Activated CD8-positive, alpha-beta memory T cell treated with anti-CD3 and anti-CD28 coated beads, Interleukin-2, amount 50 U/mL, for 48 hours (primary cell): ENCODE measurements around the gene PLAAT3.
"Not testable (repeated sequence)": the region's sequence is repeated elsewhere in the genome, so short reads cannot be mapped to it uniquely, and the experiment has no call there.

ENCODE experiments used
- DNase-seq: peaks from one replicate; pipeline ENCODE4 v3.0.0-alpha.2; 2020

PLAAT3 gene

GRCh38 chr11:63564784-63565350, 49.4 kb downstream of the PLAAT3 start:
- no peak for DNase-seq

DNA sequence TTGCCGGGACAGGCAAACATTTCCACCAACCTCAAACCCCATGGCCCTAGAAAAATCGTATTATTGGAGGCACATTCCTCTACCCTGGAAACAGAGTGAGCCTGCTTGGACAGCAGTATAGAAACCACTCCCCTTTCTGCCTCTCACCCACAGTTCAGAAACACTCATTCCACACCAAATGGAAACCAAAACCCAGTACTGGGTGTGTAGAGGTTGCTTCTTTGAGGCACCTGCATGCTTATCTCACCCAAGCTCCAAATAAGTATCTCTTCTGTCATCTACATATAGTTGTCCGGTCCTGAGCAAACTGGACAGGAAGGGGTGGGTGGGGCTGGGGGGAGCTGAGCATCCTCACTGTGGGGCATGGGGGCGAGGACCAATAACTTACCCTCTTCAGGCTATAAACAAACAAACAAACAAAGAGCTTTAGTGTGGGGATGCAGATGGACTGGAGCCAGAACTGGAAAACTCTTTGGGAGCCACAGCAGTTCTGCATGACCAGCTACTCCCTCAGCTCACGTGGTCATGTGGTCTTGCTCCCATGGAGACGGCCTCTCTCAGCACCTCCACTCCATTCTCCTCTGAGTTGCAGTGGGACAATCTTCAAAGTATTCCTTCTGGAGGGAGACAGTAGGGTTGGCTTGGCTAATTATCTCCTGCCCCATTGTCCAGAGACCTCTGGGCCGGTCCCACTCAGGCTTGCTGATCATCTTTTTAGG, 50.0 kb downstream of the PLAAT3 start:
- no peak for DNase-seq

DNA sequence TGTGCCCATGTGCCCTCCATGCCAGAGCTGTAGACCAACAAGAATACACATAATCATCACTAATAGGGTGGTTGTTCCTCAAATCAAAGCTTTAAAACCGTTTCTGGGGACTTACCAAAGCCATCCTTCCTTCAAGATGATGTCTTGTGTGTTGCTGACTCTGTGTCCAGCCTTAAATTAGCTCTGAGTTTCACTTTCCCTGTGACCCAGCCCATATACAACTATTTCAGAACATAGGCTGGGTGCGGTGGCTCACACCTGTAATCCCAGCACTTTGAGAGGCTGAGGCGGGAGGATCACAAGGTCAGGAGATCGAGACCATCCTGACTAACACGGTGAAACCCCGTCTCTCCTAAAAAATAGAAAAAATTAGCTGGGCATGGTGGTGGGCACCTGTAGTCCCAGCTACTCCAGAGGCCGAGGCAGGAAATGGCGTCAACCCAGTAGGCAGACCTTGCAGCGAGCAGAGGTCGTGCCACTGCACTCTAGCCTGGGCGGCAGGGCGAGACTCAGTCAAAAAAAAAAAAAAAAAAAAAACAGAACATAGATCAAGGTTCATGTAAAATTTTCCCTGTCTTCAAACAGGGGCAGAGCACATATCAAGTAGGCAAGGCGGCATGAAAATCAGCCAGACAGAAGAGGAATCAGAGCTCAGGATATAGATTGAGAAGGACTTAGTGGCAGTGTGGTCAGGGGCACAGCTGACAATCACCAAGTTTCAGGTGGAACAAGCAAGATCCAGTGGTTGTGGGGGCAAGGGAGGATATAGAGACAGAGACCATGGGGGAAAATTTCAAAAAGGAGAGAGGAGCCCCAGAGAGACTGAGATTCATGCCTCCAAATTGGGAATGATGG, 50.8 kb downstream of the PLAAT3 start, which contains the start of gene PLAAT2:
PLAAT2 (minus strand) TSS at position 179 of the 855 bp plus-strand sequence; CDS start at position 124, 55 bp downstream.
- no peak for DNase-seq

DNA sequence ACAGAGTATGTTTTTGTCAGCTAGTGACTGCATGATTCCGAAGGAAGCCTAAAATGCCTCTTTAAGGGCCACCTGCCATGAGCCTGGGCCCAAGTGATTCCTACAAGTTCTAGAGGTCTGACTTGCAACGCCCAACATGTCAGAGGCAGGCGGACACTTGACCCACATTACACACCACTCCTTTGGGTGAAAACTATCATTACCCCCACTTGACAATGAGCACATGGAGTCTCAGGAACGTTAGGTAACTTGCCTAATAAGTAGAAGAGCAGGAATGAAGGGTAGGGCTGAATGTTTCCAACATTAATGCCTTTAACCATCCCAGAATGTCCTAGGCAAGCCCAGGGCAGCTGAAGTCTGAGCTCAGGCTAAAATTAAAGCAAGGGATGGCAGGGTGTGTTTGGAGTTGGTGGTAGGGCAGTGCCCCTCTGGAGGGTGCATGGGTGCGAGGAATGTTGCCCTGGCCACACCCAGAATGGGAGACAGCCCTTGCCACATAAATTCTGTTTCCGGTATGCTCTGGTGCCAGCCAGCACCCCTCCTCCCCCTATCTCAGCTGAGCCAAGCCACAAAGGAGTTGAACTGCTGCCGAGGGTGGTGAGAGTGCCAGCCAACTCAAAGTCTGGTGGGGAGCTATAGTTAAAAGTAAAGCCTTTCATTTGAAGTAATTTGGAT, 53.6 kb downstream of the PLAAT3 start:
- DNase-seq = peak; percentile 42

DNA sequence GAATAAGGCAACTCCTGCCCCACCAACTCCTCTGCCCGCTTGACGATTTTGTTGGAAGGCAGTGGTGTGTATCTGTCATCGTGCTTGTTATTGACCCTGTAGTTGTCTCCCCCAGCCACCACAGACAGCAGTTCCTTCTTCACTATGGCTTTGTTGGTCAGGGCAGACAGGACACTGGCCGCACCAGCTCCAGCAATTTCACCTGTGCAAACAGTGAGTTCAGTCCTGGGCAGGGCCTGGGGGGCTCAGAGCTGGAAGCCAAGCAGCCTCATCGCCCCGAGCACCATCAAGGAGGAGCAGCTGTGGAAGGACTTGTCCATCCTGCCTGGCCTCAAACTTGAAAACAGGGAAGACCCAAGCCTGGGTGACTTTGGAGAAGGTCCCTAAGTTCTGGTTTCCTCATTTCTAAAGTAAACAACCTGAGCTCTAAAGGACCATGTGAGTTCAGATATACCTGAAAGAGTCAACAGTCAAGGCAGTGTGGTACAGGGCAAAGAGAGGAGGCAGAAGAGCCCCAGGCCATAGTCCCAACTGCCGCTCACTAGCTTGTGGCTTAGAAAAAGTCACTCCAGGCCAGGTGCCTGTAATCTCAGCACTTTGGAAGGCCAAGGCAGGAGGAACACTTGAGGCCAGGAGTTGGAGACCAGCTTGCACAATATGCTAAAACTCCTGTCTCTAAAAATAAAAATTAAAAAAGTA, 55.6 kb downstream of the PLAAT3 start:
- DNase-seq = peak; percentile 40

DNA sequence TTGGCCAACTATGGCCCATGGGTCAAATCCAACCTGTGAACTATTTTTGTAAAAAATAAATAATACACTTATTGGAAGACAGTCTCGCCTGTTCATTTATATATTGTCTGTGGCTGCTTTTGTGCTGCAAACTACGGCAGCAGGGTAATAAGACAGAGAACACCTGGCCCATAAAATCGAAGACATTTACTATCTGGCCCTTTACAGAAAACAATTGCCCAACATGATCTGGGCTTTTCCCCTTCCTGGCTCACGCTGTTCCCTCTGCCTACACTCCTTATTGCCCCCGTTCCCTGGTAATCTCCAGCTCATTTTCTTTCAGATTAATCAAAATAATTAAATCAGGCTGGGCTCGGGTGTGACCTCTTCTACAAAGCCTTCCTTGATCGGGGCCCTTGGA, 56.7 kb downstream of the PLAAT3 start:
- no peak for DNase-seq

DNA sequence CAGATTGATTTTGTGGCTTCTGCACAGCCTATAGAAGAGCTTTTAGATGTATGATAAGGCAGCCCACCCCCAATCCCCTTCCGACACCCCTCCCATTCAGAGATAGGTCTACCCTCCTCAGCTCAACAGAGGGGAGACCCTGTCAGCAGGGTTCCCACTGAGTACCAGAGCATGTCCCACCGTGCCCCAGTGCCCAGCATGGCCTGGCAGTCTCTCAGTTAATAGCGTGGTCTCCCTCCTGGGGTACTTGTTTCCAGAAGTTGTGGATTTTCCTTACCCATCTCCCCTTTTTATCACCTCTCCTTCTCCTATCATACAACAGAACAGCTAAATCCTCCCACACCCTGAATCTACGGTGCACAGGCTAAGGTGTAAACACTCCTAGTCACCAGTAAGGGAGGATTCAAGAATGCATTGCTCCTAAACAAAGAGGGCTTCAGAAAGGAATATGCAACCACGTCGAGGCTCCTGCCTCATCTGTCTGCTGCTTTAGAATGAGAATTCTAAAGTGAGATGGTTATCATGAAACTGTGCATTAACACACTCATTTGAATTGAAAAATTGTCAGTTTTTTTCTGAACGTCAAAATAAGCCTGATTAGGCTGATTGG, 57.7 kb downstream of the PLAAT3 start:
- no peak for DNase-seq

DNA sequence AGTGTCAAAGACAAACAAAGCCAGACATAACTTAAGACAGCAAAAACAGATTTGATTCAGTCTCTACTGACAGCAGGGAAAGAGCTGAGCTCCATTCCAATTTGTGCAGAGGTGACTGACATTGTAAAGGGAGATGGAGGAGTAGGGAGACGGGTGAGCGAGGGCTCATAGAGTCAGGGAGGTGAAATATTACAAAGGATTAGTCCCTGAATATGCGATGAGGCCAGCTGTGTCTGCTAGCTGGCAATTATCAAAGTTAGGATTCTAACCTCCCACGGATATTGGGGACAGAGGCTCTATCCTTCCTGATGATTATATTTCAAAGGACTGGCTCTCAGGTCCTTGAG, 59.4 kb downstream of the PLAAT3 start:
- no peak for DNase-seq

GRCh38 chr11:63553759-63554158, 60.5 kb downstream of the PLAAT3 start:
- peak; percentile 76 for DNase-seq

DNA sequence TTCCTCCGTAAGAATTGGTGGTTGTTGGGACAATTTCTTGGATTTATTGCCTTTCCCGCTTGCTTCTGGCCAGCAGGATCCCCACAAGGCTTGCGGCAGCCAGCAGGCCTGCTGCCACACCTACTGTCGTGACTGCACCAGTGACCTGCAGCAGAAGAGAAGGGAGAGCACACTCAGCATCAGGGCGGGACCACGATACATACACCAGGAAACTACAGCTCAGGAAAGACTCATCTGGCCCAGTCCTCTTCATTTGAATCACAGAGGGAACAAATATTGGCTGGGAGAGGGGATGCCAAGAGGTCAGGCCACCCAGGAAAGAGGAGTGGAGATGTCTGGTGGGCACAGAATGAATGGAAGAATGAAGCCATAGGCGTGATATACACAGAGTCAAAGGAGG, 61.3 kb downstream of the PLAAT3 start:
- peak; percentile 43 for DNase-seq

GRCh38 chr11:63551889-63552266, 62.4 kb downstream of the PLAAT3 start:
- no peak for DNase-seq

DNA sequence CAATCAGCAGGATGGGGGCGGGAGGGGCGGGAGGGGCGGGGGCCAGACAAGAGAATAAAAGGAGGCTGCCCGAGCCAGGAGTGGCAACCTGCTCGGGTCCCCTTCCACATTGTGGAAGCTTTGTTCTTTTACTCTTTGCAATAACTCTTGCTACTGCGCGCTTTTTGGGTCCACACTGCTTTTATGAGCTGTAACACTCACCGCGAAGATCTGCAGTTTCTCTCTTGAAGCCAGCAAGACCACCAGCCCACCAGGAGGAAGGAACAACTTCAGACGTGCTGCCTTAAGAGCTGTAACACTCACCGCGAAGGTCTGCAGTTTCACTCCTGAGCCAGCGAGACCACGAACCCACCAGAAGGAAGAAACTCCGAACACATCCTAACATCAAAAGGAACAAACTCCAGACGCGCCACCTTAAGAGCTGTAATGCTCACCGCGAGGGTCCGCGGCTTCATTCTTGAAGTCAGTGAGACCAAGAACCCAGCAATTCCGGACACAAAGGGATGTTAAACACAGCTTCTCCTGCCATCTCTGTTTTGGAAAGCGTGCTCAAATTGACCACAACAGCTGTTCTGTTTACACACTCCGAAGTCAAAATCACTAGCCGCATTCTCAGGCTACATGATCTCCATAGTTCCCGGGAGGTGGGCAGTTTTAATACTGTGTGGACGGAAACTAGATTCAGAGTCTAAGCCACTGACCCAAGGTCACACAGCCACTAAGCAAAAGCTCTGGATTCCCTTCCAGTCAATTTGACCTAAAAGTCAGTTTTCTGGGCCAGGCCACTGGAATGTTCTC, 62.9 kb downstream of the PLAAT3 start:
- no peak for DNase-seq

- not testable (repeated sequence) for DNase-seq
Measured at GRCh38 chr11:63550156-63550700, 64.0 kb downstream of the PLAAT3 start.

DNA sequence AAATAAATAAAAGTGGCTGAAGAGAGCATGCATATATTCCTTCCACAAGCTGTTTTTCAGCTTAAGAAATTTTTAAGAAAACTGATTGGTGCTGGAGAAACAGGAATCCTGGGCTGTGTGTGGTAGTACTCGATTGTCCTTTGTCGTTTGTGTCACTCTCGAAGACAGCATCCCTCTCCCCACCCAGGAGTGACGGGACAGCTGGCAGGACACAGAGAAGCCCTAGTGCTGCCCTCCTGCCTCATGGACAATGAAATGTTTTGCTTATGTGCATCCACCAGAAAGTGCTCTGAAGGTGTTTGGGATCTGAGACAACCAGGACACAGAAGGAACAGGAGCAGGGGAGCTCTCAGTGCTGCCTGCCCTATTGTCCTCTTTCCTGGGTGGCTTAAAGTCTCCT, 64.8 kb downstream of the PLAAT3 start:
- DNase-seq = no peak

DNA sequence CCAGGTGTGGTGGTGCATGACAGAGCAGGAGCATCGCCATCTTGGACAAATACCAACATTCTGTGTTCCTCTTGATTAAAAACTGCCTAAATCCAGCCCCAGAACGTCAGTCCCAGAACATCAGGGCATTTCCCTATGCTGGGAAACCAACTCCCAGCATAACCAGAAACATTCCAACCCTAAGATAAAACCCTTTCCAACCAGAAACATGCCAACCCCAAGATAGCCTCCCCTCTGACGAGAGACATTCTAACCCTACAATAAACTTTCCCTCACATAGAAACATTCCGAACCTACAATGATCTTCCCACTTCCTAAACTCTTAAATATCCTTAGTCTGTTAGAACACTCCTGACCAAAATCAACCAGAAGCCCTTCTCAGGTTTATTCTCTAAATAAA, 66.1 kb downstream of the PLAAT3 start:
- no peak for DNase-seq

DNA sequence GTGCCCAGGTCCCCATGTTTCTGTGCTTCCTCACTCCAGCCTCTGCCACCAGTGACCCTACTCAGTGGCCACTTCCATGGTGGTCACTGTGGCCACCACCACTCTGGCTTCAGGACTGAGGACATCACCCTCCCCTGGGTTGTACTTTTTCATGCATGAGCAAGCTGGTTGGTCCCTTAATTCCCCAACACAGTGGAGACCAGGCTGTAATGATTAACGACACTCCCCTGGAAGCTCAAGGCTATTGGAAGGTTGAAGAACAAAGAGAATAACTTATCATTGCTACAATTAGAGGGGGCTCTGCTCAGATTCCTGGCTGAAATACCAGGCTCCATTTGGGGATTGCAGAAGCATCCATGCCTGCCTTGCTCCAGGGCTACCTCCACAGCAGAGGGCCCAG, 67.2 kb downstream of the PLAAT3 start:
- no peak for DNase-seq

DNA sequence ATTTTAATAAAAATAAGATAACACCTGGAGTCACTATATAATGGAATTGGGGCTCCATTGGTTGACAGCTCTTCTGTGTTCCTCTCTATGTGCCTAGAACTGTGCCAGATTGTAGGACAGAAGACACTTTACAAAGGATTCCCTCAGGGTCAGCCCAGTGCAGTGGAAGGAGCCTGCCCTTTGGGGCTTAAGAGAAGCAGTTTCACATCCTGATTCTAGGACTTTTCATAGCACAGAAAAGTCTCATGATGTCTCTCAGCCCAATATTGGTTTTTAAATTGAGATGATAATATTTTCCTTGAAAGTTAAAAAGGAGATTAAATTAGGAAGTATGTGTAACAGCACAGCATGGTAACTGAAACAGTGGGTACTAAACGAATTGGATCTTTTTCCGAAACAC, 70.5 kb downstream of the PLAAT3 start:
- no peak for DNase-seq

DNA sequence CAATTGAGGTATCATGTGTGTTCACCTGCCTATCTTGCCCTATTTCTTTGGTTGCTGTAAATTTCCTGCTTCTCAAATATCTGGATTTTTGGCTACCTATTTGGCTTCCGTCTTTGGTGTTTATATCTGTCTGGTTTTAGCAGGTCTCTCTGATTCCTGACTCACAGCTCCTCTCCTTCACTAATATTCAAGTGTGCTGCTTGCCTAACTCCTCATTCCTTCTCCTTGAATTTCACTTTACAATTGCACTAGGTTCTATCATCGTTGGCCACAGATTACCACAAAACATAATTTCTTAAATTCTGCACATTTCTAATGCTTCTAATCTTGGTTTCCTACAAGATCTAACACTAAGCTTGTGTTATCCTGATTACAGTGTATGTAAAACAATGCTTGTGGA, 71.7 kb downstream of the PLAAT3 start:
- DNase-seq = not testable (repeated sequence)

DNA sequence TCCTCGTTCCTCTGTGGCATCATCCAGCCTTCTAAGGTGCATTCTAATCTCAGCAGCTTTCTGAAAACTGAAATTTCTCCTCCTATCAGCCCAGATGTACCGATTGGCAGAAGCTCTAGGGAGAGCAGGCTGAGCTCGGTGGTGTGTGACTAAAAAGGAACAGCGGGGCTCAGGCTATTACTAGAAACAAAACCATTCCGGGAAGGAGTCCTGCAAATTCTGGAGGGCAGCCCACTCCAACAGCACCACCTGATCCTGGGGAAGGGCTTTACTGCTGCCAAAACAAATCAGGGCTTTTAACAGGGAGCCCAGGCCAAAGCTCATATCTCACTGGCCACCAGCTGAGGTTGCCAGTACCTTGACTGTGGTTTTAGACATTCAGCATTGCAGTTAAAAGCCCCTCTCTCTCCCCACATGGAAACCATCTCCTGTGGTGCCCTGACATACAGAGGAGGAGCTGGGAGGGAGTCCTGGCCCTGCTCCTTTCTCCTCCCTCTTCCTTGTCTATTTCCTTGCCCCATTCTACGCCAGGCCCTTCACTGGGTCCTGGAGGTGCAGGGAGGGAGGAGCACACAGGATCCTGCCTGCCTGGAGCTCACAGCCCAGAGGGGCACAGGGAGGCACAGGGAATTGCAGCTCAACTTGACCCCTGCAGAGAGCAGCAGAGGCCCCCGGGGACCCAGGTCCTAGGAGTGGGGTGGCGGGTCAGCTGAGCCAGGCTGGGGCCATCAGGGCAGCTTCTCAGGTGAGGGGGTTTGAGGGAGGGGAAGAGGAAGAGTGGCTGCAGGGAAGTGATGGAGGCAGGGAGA, 76.7 kb downstream of the PLAAT3 start:
- no peak for DNase-seq

DNA sequence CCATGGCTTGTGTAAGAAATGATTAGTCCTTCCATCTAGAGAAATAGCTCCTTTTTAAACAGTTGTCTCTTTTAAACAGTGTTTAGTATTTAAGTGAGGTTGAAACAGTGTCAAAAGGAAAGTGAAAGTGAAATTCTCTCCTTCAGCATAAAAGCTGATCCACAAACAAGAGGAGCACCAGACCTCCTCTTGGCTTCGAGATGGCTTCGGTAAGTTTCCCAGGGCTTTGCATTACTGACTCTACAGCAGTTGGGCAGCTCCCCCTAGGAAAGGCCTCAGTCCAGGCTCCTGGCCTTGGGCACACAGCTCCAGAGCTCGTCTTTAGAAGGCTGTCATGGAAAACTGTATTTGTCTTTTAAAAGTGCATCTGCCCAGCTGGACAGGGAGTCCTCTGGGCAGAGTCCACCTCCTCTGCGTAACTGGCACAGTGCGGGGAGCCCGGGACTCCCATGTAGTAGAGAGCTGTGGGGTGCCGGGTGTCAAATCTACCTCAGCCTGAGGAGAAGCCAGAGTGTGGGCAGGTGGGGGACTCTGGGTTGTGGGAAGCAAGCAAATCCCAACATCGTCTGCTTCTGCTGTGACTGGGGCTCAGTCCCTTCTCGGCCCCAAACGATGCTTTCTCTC, 77.5 kb downstream of the PLAAT3 start, which contains the start of gene PLAAT4:
PLAAT4 (plus strand) TSS at position 140 of the 624 bp plus-strand sequence; CDS start at position 201, 61 bp downstream.
- no peak for DNase-seq
